ENCODE data around the gene STARD8.

The STARD8 gene

GRCh38 chrX:68669094-68669860 lies 21.8 kb downstream of the STARD8 start:
- no peaks in the 10 kb centered on the region for H3K9me3 ChIP-seq
- H3K4me1 ChIP-seq, result no peaks in the 10 kb centered on the region
- no peaks in the 10 kb centered on the region for H3K36me3 ChIP-seq
- TF ChIP-seq CTCF (IDR thresholded peaks at IDR 0.05; ENCODE audit: low read depth, low read length), result no peak
- H3K4me3 ChIP-seq (ENCODE audit: low read depth, low read length), result no peak overlapping the region
- peak; percentile 56 for DNase-seq
- no peaks in the 10 kb centered on the region for H3K27me3 ChIP-seq

GRCh38 chrX:68669871-68670270 lies 22.4 kb downstream of the STARD8 start:
- no peak for TF ChIP-seq CTCF (IDR thresholded peaks at IDR 0.05; ENCODE audit: low read depth, low read length)
- no peaks in the 10 kb centered on the region for H3K4me1 ChIP-seq
- H3K36me3 ChIP-seq, result no peaks in the 10 kb centered on the region

GRCh38 chrX:68671221-68671620 lies 23.8 kb downstream of the STARD8 start:
- H3K4me3 ChIP-seq (ENCODE audit: low read depth, low read length), result no peak overlapping the region
- no peaks in the 10 kb centered on the region for H3K9me3 ChIP-seq
- no peak for TF ChIP-seq CTCF (IDR thresholded peaks at IDR 0.05; ENCODE audit: low read depth, low read length)
- no peaks in the 10 kb centered on the region for H3K36me3 ChIP-seq
- H3K27me3 ChIP-seq, result no peaks in the 10 kb centered on the region
- DNase-seq, result no peak
- no peaks in the 10 kb centered on the region for H3K4me1 ChIP-seq

More at GRCh38 chrX:68669871-68670270, 22.4 kb downstream of the STARD8 start:
- no peaks in the 10 kb centered on the region for H3K9me3 ChIP-seq
- no peak overlapping the region for H3K4me3 ChIP-seq (ENCODE audit: low read depth, low read length)
- H3K27me3 ChIP-seq, result no peaks in the 10 kb centered on the region
- DNase-seq, result no peak

- H3K36me3 ChIP-seq, result no peaks in the 10 kb centered on the region
- no peak for TF ChIP-seq CTCF (IDR thresholded peaks at IDR 0.05; ENCODE audit: low read depth, low read length)
- no peaks in the 10 kb centered on the region for H3K4me1 ChIP-seq
- no peak overlapping the region for H3K4me3 ChIP-seq (ENCODE audit: low read depth, low read length)
- no peak for DNase-seq
- H3K27me3 ChIP-seq, result no peaks in the 10 kb centered on the region
- no peaks in the 10 kb centered on the region for H3K9me3 ChIP-seq
Observed at GRCh38 chrX:68672581-68673318, 25.3 kb downstream of the STARD8 start.

GRCh38 chrX:68675571-68675970 lies 28.1 kb downstream of the STARD8 start:
- no peaks in the 10 kb centered on the region for H3K27me3 ChIP-seq

More at GRCh38 chrX:68675571-68675970, 28.1 kb downstream of the STARD8 start:
- DNase-seq, result no peak
- Histone ChIP-seq H3K4me1 (no peaks in the 10 kb centered on the region), H3K9me3 (no peaks in the 10 kb centered on the region), H3K36me3 (no peaks in the 10 kb centered on the region), H3K4me3 (ENCODE audit: low read depth, low read length) (no peak overlapping the region)
- no peak for TF ChIP-seq CTCF (IDR thresholded peaks at IDR 0.05; ENCODE audit: low read depth, low read length)
